Neural cell (in vitro differentiated cells): ENCODE data around the gene FBXL17.

ENCODE experiments used
- RAD21 ChIP-seq: fragments of 450-650 bp; conservative IDR thresholded peaks from 2 replicates; pipeline ENCODE4 v1.6.1; 2014; ENCODE audit warnings: antibody characterized with exemption, mild to moderate bottlenecking, moderate library complexity
- TF ChIP-seq, protein P1 (sequence below): fragments of 450-650 bp; IDR thresholded peaks from 2 replicates; pipeline ENCODE4 v1.5.1; 2014; ENCODE audit warnings: antibody characterized with exemption, mild to moderate bottlenecking, moderate library complexity; ENCODE audit not compliant: poor library complexity, severe bottlenecking

- TF ChIP-seq, protein P1, sequence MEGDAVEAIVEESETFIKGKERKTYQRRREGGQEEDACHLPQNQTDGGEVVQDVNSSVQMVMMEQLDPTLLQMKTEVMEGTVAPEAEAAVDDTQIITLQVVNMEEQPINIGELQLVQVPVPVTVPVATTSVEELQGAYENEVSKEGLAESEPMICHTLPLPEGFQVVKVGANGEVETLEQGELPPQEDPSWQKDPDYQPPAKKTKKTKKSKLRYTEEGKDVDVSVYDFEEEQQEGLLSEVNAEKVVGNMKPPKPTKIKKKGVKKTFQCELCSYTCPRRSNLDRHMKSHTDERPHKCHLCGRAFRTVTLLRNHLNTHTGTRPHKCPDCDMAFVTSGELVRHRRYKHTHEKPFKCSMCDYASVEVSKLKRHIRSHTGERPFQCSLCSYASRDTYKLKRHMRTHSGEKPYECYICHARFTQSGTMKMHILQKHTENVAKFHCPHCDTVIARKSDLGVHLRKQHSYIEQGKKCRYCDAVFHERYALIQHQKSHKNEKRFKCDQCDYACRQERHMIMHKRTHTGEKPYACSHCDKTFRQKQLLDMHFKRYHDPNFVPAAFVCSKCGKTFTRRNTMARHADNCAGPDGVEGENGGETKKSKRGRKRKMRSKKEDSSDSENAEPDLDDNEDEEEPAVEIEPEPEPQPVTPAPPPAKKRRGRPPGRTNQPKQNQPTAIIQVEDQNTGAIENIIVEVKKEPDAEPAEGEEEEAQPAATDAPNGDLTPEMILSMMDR, result peak; percentile 70
- TF ChIP-seq RAD21, result peak; percentile 61
Observed at GRCh38 chr5:108148715-108149139, 233.2 kb downstream of the FBXL17 start.
